Measurements from ENCODE around the gene ZDHHC8. TPM values are rescaled to one million over a fixed set of nuclear protein-coding genes. Genes with fewer than 3 reads are reported as not detected.

The ZDHHC8 gene
- total RNA-seq, 1 donor, result 12.7 TPM

- H3K4me3 ChIP-seq (ENCODE audit: low read depth, low read length), result no peak overlapping the region
- TF ChIP-seq, protein P1, sequence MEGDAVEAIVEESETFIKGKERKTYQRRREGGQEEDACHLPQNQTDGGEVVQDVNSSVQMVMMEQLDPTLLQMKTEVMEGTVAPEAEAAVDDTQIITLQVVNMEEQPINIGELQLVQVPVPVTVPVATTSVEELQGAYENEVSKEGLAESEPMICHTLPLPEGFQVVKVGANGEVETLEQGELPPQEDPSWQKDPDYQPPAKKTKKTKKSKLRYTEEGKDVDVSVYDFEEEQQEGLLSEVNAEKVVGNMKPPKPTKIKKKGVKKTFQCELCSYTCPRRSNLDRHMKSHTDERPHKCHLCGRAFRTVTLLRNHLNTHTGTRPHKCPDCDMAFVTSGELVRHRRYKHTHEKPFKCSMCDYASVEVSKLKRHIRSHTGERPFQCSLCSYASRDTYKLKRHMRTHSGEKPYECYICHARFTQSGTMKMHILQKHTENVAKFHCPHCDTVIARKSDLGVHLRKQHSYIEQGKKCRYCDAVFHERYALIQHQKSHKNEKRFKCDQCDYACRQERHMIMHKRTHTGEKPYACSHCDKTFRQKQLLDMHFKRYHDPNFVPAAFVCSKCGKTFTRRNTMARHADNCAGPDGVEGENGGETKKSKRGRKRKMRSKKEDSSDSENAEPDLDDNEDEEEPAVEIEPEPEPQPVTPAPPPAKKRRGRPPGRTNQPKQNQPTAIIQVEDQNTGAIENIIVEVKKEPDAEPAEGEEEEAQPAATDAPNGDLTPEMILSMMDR (IDR thresholded peaks at IDR 0.05; ENCODE audit: insufficient read depth, low read length), result no peak
- no peak for DNase-seq (ENCODE audit: low read depth)
These were observed 7.4 kb upstream of the ZDHHC8 start for GRCh38 chr22:20124083-20124787.

DNA sequence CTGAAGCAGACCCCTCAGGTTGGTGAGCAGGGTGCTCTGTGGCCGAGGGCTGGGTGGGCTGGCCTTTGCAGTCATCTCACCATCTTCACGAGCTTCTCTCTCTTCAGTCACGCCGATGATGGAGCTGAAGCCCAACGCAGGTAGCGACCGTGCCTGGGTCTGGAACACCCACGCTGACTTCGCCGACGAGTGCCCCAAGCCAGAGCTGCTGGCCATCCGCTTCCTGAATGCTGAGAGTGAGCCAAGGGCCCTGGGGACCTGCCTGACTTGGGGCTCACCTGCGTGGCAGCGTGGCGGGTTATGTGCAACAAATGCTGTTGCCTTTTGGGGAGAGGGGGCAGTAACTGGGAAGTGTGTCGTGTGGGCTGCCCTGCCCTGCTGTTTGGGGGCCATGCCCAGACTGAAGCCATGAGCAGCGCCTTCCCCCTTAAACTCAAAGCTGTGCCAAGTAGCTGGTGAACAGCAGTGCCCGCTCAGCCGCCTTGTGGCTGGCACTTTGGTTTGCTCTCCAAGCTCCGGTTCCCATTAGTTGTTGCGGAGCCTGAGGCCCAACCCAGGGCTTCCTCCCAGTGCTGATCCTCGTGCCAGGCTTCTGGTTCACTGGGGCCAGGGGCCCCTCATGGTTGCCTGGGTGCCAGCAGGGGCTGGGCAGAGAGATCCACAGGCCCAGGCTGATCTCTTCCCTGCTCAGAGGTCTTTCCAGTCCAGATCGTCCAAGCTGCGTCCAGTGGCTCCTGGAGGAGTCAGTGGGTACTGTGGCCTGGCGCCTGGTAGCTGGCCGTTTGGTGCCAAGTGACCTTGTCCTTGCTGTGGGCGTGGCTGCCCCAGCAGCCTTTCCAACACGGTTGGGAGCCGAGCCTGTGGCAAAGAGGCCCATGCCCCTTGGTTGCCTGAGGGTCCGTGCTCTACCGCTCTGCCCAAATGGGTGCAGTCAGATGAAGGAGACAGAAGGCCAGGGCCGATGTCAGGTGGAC, 6.1 kb upstream of the ZDHHC8 start:
- TF ChIP-seq, protein P1 (IDR thresholded peaks at IDR 0.05; ENCODE audit: insufficient read depth, low read length), result no peak
- no peak overlapping the region for H3K4me3 ChIP-seq (ENCODE audit: low read depth, low read length)
- DNase-seq (ENCODE audit: low read depth), result no peak

DNA sequence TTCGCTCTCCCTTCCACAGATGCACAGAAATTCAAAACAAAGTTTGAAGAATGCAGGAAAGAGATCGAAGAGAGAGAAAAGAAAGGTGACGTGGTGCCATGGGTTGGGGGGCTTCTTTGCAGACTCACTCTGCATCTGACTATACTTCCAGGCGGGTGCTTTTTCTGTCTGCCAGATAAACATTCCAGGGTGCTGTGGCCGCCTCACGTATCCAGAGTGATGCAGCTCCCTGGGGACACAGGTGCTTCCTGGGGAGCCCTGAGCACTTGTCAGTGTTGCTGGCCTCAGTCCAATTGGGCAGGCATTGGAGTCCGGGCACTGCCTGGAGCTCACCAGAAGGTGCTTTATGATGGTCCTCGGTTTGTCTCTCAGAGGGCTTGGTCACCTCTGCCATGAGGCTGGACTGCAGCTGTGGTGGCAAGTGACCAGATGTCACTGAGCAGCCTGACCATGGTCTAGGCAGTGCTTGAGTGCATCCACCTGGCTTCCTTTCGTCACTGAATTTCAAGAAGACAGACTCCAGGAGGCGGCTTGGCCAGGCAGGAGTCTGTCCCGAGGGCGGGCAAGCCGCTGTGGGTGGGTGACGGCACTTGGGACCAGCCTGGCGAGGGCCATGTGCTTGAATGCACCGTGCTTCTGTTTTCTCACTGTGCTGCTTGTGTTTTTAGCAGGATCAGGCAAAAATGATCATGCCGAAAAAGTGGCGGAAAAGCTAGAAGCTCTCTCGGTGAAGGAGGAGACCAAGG, 5.1 kb upstream of the ZDHHC8 start:
- TF ChIP-seq, protein P1 (IDR thresholded peaks at IDR 0.05; ENCODE audit: insufficient read depth, low read length), result no peak
- DNase-seq (ENCODE audit: low read depth), result no peak
- H3K4me3 ChIP-seq (ENCODE audit: low read depth, low read length), result no peak overlapping the region

GRCh38 chr22:20127318-20127868, 4.2 kb upstream of the ZDHHC8 start:
- TF ChIP-seq, protein P1 (IDR thresholded peaks at IDR 0.05; ENCODE audit: insufficient read depth, low read length), result no peak

DNA sequence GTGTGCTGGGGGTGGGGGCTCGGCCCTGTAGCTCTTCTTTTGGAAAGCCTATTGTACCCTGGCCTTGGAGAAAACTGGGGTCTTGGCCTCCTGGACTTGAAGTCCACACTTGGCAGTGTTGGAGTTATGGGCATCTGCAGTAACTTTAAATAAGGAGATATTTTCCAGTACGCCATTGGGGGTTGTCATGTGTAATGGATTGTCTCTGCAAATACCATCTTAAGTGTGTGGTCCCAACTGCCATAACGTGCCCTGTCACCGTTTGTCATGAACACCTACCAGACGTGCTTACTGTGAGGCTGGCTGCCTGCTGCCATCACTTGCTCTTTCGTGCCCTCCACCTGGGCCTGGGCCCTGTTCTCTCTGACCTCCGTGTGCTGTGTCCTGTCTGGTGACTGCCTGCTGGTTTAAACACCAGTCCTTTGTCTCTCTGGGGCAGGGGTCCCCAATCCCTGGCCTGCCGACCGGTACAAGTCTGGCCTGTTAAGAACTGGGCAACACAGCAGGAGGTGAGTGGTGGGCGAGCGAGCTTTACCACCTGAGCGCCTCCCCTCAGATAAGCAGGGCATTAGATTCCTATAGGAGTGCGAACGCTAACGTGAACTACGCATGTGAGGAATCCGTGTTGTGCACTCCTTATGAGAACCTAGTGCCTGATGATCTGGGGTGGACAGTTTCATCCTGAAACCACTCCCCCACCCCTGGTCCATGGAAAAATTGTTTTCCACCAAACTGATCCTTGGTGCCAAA, 3.6 kb upstream of the ZDHHC8 start:
- H3K4me3 ChIP-seq (ENCODE audit: low read depth, low read length), result no peak overlapping the region
- no peak for DNase-seq (ENCODE audit: low read depth)
- TF ChIP-seq, protein P1 (IDR thresholded peaks at IDR 0.05; ENCODE audit: insufficient read depth, low read length), result no peak

More at GRCh38 chr22:20127318-20127868, 4.2 kb upstream of the ZDHHC8 start:
- H3K4me3 ChIP-seq (ENCODE audit: low read depth, low read length), result no peak overlapping the region
- no peak for DNase-seq (ENCODE audit: low read depth)

DNA sequence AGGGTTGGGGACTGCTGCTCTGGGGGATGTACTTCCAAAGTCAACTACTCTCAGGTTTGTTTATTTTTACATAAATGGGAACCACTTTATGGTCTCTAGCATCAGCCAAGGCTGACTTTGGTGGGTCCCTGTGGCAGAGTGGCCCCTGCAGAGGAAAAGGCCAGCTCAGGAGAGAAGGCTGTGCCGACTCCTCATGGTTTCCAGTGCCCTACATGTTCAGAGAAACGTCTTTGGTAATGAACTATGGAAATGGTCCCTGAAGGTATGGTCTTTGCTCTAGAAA, 3.0 kb upstream of the ZDHHC8 start:
- DNase-seq (ENCODE audit: low read depth), result no peak

More for the DNA sequence above, 3.0 kb upstream of the ZDHHC8 start:
- H3K4me3 ChIP-seq (ENCODE audit: low read depth, low read length), result no peak overlapping the region
- TF ChIP-seq, protein P1 (IDR thresholded peaks at IDR 0.05; ENCODE audit: insufficient read depth, low read length), result no peak

All from fibroblast of the aortic adventitia (primary cell).